HL-60/S4 (cell line): ENCODE data around the gene GASK1A.

Experiments
- in situ Hi-C: fragments of 300-500 bp; cut with MboI; formaldehyde crosslinking; loops from 2 replicates; pipeline ENCODE4 v1.14.3; 2022; ENCODE audit warnings: low sequenced_read_pairs

GASK1A gene

GRCh38 chr3:43013256-43013655, 34.1 kb downstream of the GASK1A start:
- in situ Hi-C loops: no loop called here

- in situ Hi-C loops: no loop called here
These were observed 34.6 kb downstream of the GASK1A start for GRCh38 chr3:43013743-43014155.

GRCh38 chr3:43014241-43014640, 35.1 kb downstream of the GASK1A start:
- in situ Hi-C loops: no loop called here

GRCh38 chr3:43014956-43015355, 35.8 kb downstream of the GASK1A start:
- in situ Hi-C loops: no loop called here

- in situ Hi-C loops: no loop called here
These were observed 36.5 kb downstream of the GASK1A start for GRCh38 chr3:43015572-43015971.

GRCh38 chr3:43015991-43016865, 37.1 kb downstream of the GASK1A start:
- in situ Hi-C loops: no loop called here

- in situ Hi-C loops: no loop called here
These were observed 37.9 kb downstream of the GASK1A start for GRCh38 chr3:43017004-43017403.

- in situ Hi-C loops: no loop called here
These were observed 38.6 kb downstream of the GASK1A start for GRCh38 chr3:43017593-43018195.

- in situ Hi-C loops: no loop called here
These were observed 39.1 kb downstream of the GASK1A start for GRCh38 chr3:43018246-43018645.

GRCh38 chr3:43019006-43019809, 40.1 kb downstream of the GASK1A start:
- in situ Hi-C loops: no loop called here

GRCh38 chr3:43019826-43020225, 40.7 kb downstream of the GASK1A start:
- in situ Hi-C loops: no loop called here

GRCh38 chr3:43021186-43021585, 42.1 kb downstream of the GASK1A start:
- in situ Hi-C loops: no loop called here

GRCh38 chr3:43022121-43022520, 43.0 kb downstream of the GASK1A start:
- in situ Hi-C loops: no loop called here

GRCh38 chr3:43023066-43023465, 44.0 kb downstream of the GASK1A start:
- in situ Hi-C loops: no loop called here

- in situ Hi-C loops: no loop called here
These were observed 44.6 kb downstream of the GASK1A start for GRCh38 chr3:43023746-43024145.

- in situ Hi-C loops: no loop called here
These were observed 45.2 kb downstream of the GASK1A start for GRCh38 chr3:43024181-43024885.

- in situ Hi-C loops: no loop called here
These were observed 46.3 kb downstream of the GASK1A start for GRCh38 chr3:43025423-43025822.

- in situ Hi-C loops: no loop called here
These were observed 48.9 kb downstream of the GASK1A start for GRCh38 chr3:43028001-43028400.

- in situ Hi-C loops: no loop called here
These were observed 49.8 kb downstream of the GASK1A start for GRCh38 chr3:43028678-43029490.
